ENCODE measurements around the gene PQBP1. TPM values are rescaled to one million over a fixed set of nuclear protein-coding genes. Genes with fewer than 3 reads are reported as not detected.
A peak's percentile ranks its signal among the peaks of the same experiment; 100 is the strongest.

PQBP1 gene
- total and polyA plus RNA-seq, 2 of the 13 experiments (the other 11 are each of a cell fraction or from before 2014, with no cell fraction given), result 58.1 to 80.9 TPM

- Histone ChIP-seq H3K27me3 (ENCODE audit: control insufficient read depth in 1 of 2, insufficient read depth in 2 of 2, low read length in 2 of 2) (no peaks in the 10 kb centered on the region), H3K4me3 (replicated peaks in 1 of 3; ENCODE audit: insufficient read depth in 1 of 3, low read depth in 2 of 3, low read length in 3 of 3) (no peak overlapping the region), H3K9me3 (ENCODE audit: low read length) (no peaks in the 10 kb centered on the region), H3K4me1 (ENCODE audit: insufficient read depth, low read length) (peaks cover 14% of the 10 kb centered on the region), H2AFZ (ENCODE audit: low read length) (no peak overlapping the region), H3K4me2 (ENCODE audit: low read depth, low read length) (no peak overlapping the region), H3K36me3 (replicated peaks in 1 of 2; ENCODE audit: control insufficient read depth in 1 of 2, insufficient read depth in 2 of 2, low read length in 2 of 2) (peaks cover 13 to 14% of the 10 kb centered on the region in 2 experiments), H3K79me2 (ENCODE audit: insufficient read depth, low read length) (peaks cover under 1% of the 10 kb centered on the region), H3K27ac (ENCODE audit: extremely low read length, insufficient read depth, low read length) (no peak overlapping the region), H3K9ac (ENCODE audit: insufficient read depth, low read depth, low read length) (no peak overlapping the region), H4K20me1 (ENCODE audit: insufficient read depth, low read length) (no peaks in the 10 kb centered on the region)
- WGBS (ENCODE audit: low lambda C conversion rate), result 98% methylated on average over 8 of the region's 14 CpGs
- no peak for FAIRE-seq
- BruUV-seq (replicated peaks), result no TSS peak
- ChIA-PET POLR2A (interaction anchor here (1.8 kb wide), 1 partner anchor 13 kb away, joined by 5 read pairs; no protein-coding TSS in a partner anchor), CTCF (ENCODE audit: low intra/inter-chr PET ratio, low total read pairs) (no interaction called here)
- no peak for DNase-seq (ENCODE audit: low spot score)
- in situ Hi-C loops (cut with HindIII; ENCODE audit: extremely low pct_ligation_motif_present, low pct_unique_long_range_greater_than_20kb), result no loop called here
- ATAC-seq, result peak; percentile 19
- intact Hi-C loops (cut with micrococcal nuclease; ENCODE audit: unreplicated experiment), result no loop called here
- TF ChIP-seq ASH2L (IDR thresholded peaks at IDR 0.05; ENCODE audit: insufficient read length, low read depth, low read length), result no peak
- no peak for TF ChIP-seq ZSCAN9 (CRISPR knock-in tag; IDR thresholded peaks at IDR 0.05; ENCODE audit: borderline replicate concordance)
- no peak for TF ChIP-seq FOXM1 (CRISPR knock-in tag; IDR thresholded peaks at IDR 0.05)
- TF ChIP-seq ZNF441 (CRISPR knock-in tag; IDR thresholded peaks at IDR 0.05; ENCODE audit: borderline replicate concordance), result no peak
Observed at GRCh38 chrX:48904626-48905025, 6.9 kb downstream of the PQBP1 start.

- Histone ChIP-seq H4K20me1 (ENCODE audit: insufficient read depth, low read length) (no peaks in the 10 kb centered on the region), H3K79me2 (ENCODE audit: insufficient read depth, low read length) (peaks cover 4% of the 10 kb centered on the region), H3K4me2 (ENCODE audit: low read depth, low read length) (no peak overlapping the region), H2AFZ (ENCODE audit: low read length) (no peak overlapping the region), H3K9me3 (ENCODE audit: low read length) (no peaks in the 10 kb centered on the region), H3K36me3 (replicated peaks in 1 of 2; ENCODE audit: control insufficient read depth in 1 of 2, insufficient read depth in 2 of 2, low read length in 2 of 2) (peaks cover 13 to 14% of the 10 kb centered on the region in 2 experiments), H3K27me3 (ENCODE audit: control insufficient read depth in 1 of 2, insufficient read depth in 2 of 2, low read length in 2 of 2) (no peaks in the 10 kb centered on the region), H3K27ac (ENCODE audit: extremely low read length, insufficient read depth, low read length) (no peak overlapping the region), H3K9ac (ENCODE audit: insufficient read depth, low read depth, low read length) (no peak overlapping the region), H3K4me1 (ENCODE audit: insufficient read depth, low read length) (peaks cover 19% of the 10 kb centered on the region), H3K4me3 (replicated peaks in 1 of 3; ENCODE audit: insufficient read depth in 1 of 3, low read depth in 2 of 3, low read length in 3 of 3) (no peak overlapping the region)
- ATAC-seq, result no peak
- intact Hi-C loops (cut with micrococcal nuclease; ENCODE audit: unreplicated experiment), result no loop called here
- ChIA-PET CTCF (ENCODE audit: low intra/inter-chr PET ratio, low total read pairs) (no interaction called here), POLR2A (no interaction called here)
- no TSS peak for BruUV-seq (replicated peaks)
- no peak for DNase-seq (ENCODE audit: low spot score)
- 100% methylated on average over 3 of the region's 20 CpGs for whole genome bisulfite sequencing (ENCODE audit: low lambda C conversion rate)
- in situ Hi-C loops (cut with HindIII; ENCODE audit: extremely low pct_ligation_motif_present, low pct_unique_long_range_greater_than_20kb), result no loop called here
- no peak for FAIRE-seq
- no peak for TF ChIP-seq ZNF574 (CRISPR knock-in tag; IDR thresholded peaks at IDR 0.05)
- peak; percentile 27; the same call in 1 of the 2 replicates for TF ChIP-seq RBFOX2 (IDR thresholded peaks at IDR 0.05; ENCODE audit: low read depth, low read length)
Observed at GRCh38 chrX:48905090-48905790, 7.5 kb downstream of the PQBP1 start.
